BJ (cell line): Measurements from ENCODE around the gene LCN1. TPM values are rescaled to one million over a fixed set of nuclear protein-coding genes. Genes with fewer than 3 reads are reported as not detected.

Experiments
- CTCF ChIA-PET: fragments of 350-600 bp; formaldehyde crosslinking; extraction: SDS; loops from one replicate; lab custom pipeline; 2021; ENCODE audit warnings: antibody characterized with exemption, inconsistent platforms; lab: Yijun Ruan, JAX
- POLR2A ChIA-PET: fragments of 300-600 bp; sonication (Branson Sonifier 250); formaldehyde crosslinking; extraction: SDS; loops from one replicate; lab custom pipeline; 2021; ENCODE audit warnings: antibody characterized with exemption; lab: Charles Lee
- DNase-seq: peaks from one replicate; pipeline ENCODE4 v3.0.0-alpha.2; 2011; ENCODE audit warnings: low read depth
- H3K27me3 ChIP-seq: 2 replicates; pipeline ENCODE4 v1.6.0; 2011; ENCODE audit warnings: low read length; ENCODE audit not compliant: control insufficient read depth, insufficient read depth
- H3K36me3 ChIP-seq: 2 replicates; pipeline ENCODE4 v1.5.1; 2011; ENCODE audit warnings: low read length; ENCODE audit not compliant: control insufficient read depth, insufficient read depth
- H3K4me3 ChIP-seq: 2 replicates; pipeline ENCODE4 v1.5.1; 2011; ENCODE audit warnings: low read depth, mild to moderate bottlenecking, control low read depth, low read length
- polyA plus RNA-seq: library from polyadenylated mRNA; depleted of rRNA; stranded (reverse); fragments of >200 nt; gene quantifications from 2 replicates; pipeline ENCODE4 v1.2.3, GENCODE V29; 2011
- TF ChIP-seq, protein P1 (sequence below): IDR thresholded peaks from 2 replicates; pipeline ENCODE4 v1.5.1; 2011; ENCODE audit warnings: low read depth, mild to moderate bottlenecking, control low read depth, inconsistent platforms, low read length, moderate library complexity; ENCODE audit not compliant: insufficient read depth

The LCN1 gene
- polyA plus RNA-seq, 1 experiment: not detected

DNA sequence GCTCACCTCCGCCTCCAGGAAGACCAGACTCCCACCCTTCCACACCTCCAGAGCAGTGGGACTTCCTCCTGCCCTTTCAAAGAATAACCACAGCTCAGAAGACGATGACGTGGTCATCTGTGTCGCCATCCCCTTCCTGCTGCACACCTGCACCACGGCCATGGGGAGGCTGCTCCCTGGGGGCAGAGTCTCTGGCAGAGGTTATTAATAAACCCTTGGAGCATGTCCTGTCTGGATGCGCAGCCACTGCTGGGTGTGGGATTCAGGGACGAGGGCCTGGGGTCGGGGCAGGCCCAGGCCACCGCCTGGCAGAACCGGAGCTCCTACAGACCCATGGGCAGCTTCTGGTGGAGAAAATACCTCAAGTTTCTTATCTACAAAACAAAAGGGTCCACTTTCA, 45.3 kb downstream of the LCN1 start:
- H3K27me3 ChIP-seq: no peaks in the 10 kb centered on the region
- CTCF ChIA-PET: interaction anchor here (0.6 kb wide), 1 partner anchor 35 kb away, joined by 4 read pairs; no protein-coding TSS in a partner anchor
- TF ChIP-seq, protein P1, sequence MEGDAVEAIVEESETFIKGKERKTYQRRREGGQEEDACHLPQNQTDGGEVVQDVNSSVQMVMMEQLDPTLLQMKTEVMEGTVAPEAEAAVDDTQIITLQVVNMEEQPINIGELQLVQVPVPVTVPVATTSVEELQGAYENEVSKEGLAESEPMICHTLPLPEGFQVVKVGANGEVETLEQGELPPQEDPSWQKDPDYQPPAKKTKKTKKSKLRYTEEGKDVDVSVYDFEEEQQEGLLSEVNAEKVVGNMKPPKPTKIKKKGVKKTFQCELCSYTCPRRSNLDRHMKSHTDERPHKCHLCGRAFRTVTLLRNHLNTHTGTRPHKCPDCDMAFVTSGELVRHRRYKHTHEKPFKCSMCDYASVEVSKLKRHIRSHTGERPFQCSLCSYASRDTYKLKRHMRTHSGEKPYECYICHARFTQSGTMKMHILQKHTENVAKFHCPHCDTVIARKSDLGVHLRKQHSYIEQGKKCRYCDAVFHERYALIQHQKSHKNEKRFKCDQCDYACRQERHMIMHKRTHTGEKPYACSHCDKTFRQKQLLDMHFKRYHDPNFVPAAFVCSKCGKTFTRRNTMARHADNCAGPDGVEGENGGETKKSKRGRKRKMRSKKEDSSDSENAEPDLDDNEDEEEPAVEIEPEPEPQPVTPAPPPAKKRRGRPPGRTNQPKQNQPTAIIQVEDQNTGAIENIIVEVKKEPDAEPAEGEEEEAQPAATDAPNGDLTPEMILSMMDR: no peak

DNA sequence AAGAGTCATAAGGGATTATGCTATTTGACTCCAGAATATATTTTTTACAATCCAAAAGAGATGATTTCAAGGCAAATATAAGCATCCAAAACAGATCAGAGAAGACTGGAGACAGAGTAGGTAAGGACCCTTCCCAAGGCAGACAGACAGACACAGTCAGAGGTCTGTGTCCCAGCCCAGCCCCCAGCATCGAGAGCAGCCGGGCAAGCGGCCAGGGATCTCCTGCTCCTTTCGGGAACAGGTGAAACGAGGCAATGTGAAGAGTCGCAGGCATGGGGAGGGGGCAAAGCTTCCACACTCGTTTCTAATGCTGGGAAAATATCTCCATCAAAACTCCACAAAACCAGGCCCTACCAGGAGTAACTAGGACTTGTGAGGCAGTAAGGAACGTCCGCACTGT, 46.1 kb downstream of the LCN1 start:
- TF ChIP-seq, protein P1: no peak
- Histone ChIP-seq H3K36me3 (no peaks in the 10 kb centered on the region), H3K4me3 (no peak overlapping the region), H3K27me3 (no peaks in the 10 kb centered on the region)
- no peak for DNase-seq
- ChIA-PET CTCF (interaction anchor here (0.6 kb wide), 1 partner anchor 34 kb away, joined by 4 read pairs; no protein-coding TSS in a partner anchor), POLR2A (no interaction called here)

More for the DNA sequence above, 45.3 kb downstream of the LCN1 start:
- H3K36me3 ChIP-seq: no peaks in the 10 kb centered on the region
- no peak for DNase-seq
- POLR2A ChIA-PET: no interaction called here
- H3K4me3 ChIP-seq: no peak overlapping the region

DNA sequence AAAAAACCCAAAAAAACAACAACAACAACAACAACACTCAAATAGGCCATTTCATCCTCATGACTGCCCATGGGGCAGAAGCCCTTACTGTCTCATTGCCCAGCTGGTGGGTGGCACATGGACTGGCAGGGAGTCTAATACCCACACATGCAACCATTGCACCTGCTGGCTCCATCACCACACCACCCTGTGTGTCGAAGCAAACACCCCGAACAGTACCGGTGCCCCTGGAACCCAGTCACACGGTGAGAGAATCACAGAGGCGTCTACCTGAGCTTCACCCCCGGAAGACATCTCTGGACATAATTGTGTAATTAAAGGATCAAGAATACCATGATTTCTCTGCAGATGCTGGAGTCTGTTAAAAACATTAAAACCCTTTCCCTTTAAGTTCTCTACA, 46.8 kb downstream of the LCN1 start:
- TF ChIP-seq, protein P1: no peak
- DNase-seq: no peak
- Histone ChIP-seq H3K27me3 (no peaks in the 10 kb centered on the region), H3K4me3 (no peak overlapping the region), H3K36me3 (no peaks in the 10 kb centered on the region)
- ChIA-PET CTCF (no interaction called here), POLR2A (no interaction called here)

DNA sequence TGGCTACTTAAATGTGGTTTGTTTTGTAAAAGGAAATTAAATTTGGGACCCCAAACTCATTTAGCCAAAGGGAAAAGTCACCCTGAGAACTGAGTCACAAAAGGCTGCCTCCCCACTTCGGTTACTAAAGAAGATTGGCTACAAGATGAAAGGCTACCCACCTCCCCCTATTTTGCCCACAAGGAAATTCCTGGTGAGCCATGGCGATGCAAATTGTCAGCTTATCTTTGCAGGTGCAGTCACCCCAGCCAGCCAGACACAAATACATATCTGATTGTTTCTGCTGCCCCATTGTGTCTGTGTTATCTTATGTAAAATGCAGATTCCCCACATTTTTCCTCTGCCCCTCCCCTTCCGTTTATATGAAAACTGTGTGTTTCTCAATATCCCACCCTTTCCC, 49.2 kb downstream of the LCN1 start:
- Histone ChIP-seq H3K4me3 (no peak overlapping the region), H3K27me3 (no peaks in the 10 kb centered on the region), H3K36me3 (no peaks in the 10 kb centered on the region)
- POLR2A ChIA-PET: no interaction called here
- no peak for DNase-seq
- CTCF ChIA-PET: no interaction called here
- TF ChIP-seq, protein P1: no peak

DNA sequence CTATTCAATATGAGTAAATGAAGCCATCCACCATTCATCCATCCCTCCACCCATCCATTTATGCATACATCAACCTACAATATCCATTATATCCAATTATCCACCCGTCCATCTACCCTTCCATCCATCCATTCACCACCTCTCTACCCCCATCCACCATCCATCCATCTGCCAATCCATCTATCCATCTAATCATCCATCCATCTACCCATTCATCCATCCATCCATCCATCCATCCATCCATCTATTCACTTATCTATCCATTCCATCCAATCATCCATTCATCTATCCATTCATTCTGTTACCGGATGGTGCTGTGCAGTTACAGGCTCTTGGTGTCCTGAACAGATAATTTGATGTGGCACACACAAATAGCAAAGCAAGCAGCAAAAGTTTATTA, 51.0 kb downstream of the LCN1 start:
- Histone ChIP-seq H3K4me3 (no peak overlapping the region), H3K36me3 (no peaks in the 10 kb centered on the region), H3K27me3 (no peaks in the 10 kb centered on the region)
- ChIA-PET POLR2A (no interaction called here), CTCF (no interaction called here)
- TF ChIP-seq, protein P1: no peak
- no peak for DNase-seq
